Endothelial cell (in vitro differentiated cells): ENCODE results near the gene CCDC73. TPM values are rescaled to one million over a fixed set of nuclear protein-coding genes. Genes with fewer than 3 reads are reported as not detected.

Experiments used
- DNase-seq: peaks from one replicate; pipeline ENCODE4 v3.0.0; 2021; ENCODE audit warnings: low spot score
- H3K27ac Mint-ChIP-seq: one replicate; pipeline ENCODE4 v1.8.0; 2021; ENCODE audit warnings: mixed read lengths, inconsistent platforms; ENCODE audit not compliant: unreplicated experiment
- H3K27me3 Mint-ChIP-seq: one replicate; pipeline ENCODE4 v1.8.0; 2021; ENCODE audit warnings: mild to moderate bottlenecking, moderate library complexity, mixed read lengths, inconsistent platforms; ENCODE audit not compliant: unreplicated experiment
- H3K36me3 Mint-ChIP-seq: one replicate; pipeline ENCODE4 v1.8.0; 2021; ENCODE audit warnings: mild to moderate bottlenecking, low read depth, mixed read lengths, inconsistent platforms; ENCODE audit not compliant: unreplicated experiment
- H3K4me1 Mint-ChIP-seq: one replicate; pipeline ENCODE4 v1.8.0; 2021; ENCODE audit warnings: mild to moderate bottlenecking, mixed read lengths, inconsistent platforms; ENCODE audit not compliant: unreplicated experiment
- H3K4me3 Mint-ChIP-seq: one replicate; pipeline ENCODE4 v1.8.0; 2021; ENCODE audit warnings: mild to moderate bottlenecking, mixed read lengths, inconsistent platforms; ENCODE audit not compliant: unreplicated experiment
- H3K9me3 Mint-ChIP-seq: one replicate; pipeline ENCODE4 v1.8.0; 2021; ENCODE audit warnings: mixed read lengths, inconsistent platforms; ENCODE audit not compliant: unreplicated experiment
- CTCF ChIP-seq: fragments of 200-600 bp; sonication (generic); IDR thresholded peaks from one replicate; pipeline ENCODE4 v1.5.0; 2021; ENCODE audit warnings: antibody characterized with exemption; ENCODE audit not compliant: unreplicated experiment
- total RNA-seq: library from RNA; stranded (reverse); fragmentation: NEBNext Ultra II Directional; extraction: Animal tissue kit (Norgen Biotek cat#: 25700); gene quantifications from one replicate; pipeline ENCODE4 v1.2.1, GENCODE V29; 2021; ENCODE audit not compliant: unreplicated experiment

CCDC73 gene
- total RNA-seq, 1 donor from 2014 or later, result not detected

GRCh38 chr11:32836946-32837345, 42.5 kb upstream of the CCDC73 start:
- no peaks in the 10 kb centered on the region for H3K27me3 Mint-ChIP-seq
- H3K36me3 Mint-ChIP-seq, result no peaks in the 10 kb centered on the region
- H3K4me1 Mint-ChIP-seq, result no peaks in the 10 kb centered on the region
- no peaks in the 10 kb centered on the region for H3K9me3 Mint-ChIP-seq
- TF ChIP-seq CTCF, result no peak
- no peak overlapping the region for H3K4me3 Mint-ChIP-seq
- H3K27ac Mint-ChIP-seq, result no peak overlapping the region
- no peak for DNase-seq

GRCh38 chr11:32833921-32834320, 39.5 kb upstream of the CCDC73 start:
- DNase-seq, result no peak
- H3K36me3 Mint-ChIP-seq, result no peaks in the 10 kb centered on the region
- H3K27me3 Mint-ChIP-seq, result peaks cover 1% of the 10 kb centered on the region
- TF ChIP-seq CTCF, result no peak
- H3K4me1 Mint-ChIP-seq, result no peaks in the 10 kb centered on the region
- no peaks in the 10 kb centered on the region for H3K9me3 Mint-ChIP-seq
- H3K4me3 Mint-ChIP-seq, result no peak overlapping the region
- no peak overlapping the region for H3K27ac Mint-ChIP-seq

- no peak overlapping the region for H3K27ac Mint-ChIP-seq
- no peak for DNase-seq
- TF ChIP-seq CTCF, result no peak
- peaks cover 1% of the 10 kb centered on the region for H3K27me3 Mint-ChIP-seq
- no peak overlapping the region for H3K4me3 Mint-ChIP-seq
- H3K36me3 Mint-ChIP-seq, result no peaks in the 10 kb centered on the region
- no peaks in the 10 kb centered on the region for H3K9me3 Mint-ChIP-seq
- H3K4me1 Mint-ChIP-seq, result no peaks in the 10 kb centered on the region
These were observed 36.8 kb upstream of the CCDC73 start for GRCh38 chr11:32831221-32831620.

- Mint-ChIP-seq H3K27ac (no peak overlapping the region), H3K36me3 (no peaks in the 10 kb centered on the region), H3K27me3 (peaks cover 1% of the 10 kb centered on the region), H3K9me3 (no peaks in the 10 kb centered on the region), H3K4me3 (no peak overlapping the region), H3K4me1 (no peaks in the 10 kb centered on the region)
- no peak for TF ChIP-seq CTCF
- no peak for DNase-seq
These were observed 36.3 kb upstream of the CCDC73 start for GRCh38 chr11:32830796-32831195.

- Mint-ChIP-seq H3K27me3 (peaks cover 1% of the 10 kb centered on the region), H3K9me3 (no peaks in the 10 kb centered on the region), H3K4me1 (no peaks in the 10 kb centered on the region), H3K36me3 (no peaks in the 10 kb centered on the region), H3K27ac (no peak overlapping the region), H3K4me3 (no peak overlapping the region)
- DNase-seq, result no peak
- TF ChIP-seq CTCF, result no peak
These were observed 35.9 kb upstream of the CCDC73 start for GRCh38 chr11:32830413-32830738.
